AG08396 (cell line): ENCODE data around the gene EXD2.
A peak's percentile ranks its signal among the peaks of the same experiment; 100 is the strongest.
"Not testable (repeated sequence)": the region's sequence is repeated elsewhere in the genome, so short reads cannot be mapped to it uniquely, and the experiment has no call there.

Source experiments
- DNase-seq: peaks from one replicate; pipeline ENCODE4 v3.0.0; 2012; ENCODE audit warnings: low spot score, mixed read lengths

Gene EXD2

GRCh38 chr14:69199786-69200185 is 8.5 kb downstream of the EXD2 start:
- no peak for DNase-seq

- no peak for DNase-seq
Measured at GRCh38 chr14:69204753-69205152, 13.5 kb downstream of the EXD2 start.

- DNase-seq = no peak
Measured at GRCh38 chr14:69207435-69208041, 16.2 kb downstream of the EXD2 start.

- no peak for DNase-seq
Measured at GRCh38 chr14:69208666-69209065, 17.4 kb downstream of the EXD2 start.

- DNase-seq = no peak
Measured at GRCh38 chr14:69214393-69214792, 23.1 kb downstream of the EXD2 start.

- DNase-seq = not testable (repeated sequence)
Measured at GRCh38 chr14:69217663-69218062, 26.4 kb downstream of the EXD2 start.

DNA sequence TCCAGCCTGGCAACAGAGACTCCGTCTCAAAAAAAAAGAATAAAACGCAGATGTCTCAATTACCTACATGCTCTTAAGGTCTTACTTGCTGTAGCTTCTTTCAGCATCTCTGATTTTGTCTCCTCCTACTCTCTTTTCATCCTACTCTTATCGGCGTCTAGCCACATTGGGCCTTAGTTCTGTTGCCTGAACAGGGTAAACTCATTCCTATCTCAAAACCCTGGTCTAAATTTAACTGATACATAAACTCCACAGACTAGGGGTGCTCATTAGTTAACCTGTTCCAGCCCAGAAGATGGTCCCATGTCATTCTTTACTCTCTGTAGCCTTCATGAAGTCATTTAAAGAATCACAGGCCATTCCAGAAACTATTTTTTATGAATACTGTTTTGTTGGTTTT is 33.6 kb downstream of the EXD2 start:
- no peak for DNase-seq

DNA sequence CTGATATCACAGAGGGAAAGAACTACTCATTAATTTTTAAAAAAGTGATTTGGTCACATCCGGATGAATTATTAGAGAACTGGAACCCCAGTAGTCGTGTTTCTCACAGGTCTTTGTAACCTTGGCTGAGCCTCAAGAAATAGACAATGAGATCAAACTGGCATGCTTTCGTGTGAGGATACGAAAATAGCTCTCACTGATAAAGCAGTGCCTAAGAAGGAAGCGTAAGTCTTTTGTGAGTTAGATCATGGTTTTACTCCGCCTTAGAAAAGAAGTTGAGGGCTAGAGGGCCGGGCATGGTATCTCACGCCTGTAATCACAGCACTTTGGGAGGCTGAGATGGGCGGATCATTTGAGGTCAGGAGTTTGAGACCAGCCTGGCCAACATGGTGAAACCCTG is 34.9 kb downstream of the EXD2 start:
- no peak for DNase-seq

GRCh38 chr14:69226736-69227135 is 35.4 kb downstream of the EXD2 start:
- no peak for DNase-seq

DNA sequence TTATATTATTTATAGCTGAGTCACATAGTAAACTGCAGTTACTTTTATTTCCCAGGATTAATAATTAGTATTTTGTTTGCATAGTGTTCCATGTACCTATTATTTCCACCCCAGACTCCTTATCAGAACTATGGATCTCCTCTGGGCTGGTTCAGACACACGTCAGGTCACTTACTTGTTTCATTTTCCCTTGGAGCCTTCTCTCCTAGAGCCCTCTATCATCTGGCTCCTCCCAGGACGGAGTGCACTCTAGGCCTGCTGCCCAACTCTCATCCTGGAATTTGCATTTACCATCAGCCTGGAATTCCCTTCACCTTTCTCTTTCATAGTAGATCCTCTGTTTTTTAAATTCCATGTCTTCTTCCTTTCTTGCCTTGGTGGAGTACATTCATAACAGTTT is 40.2 kb downstream of the EXD2 start:
- DNase-seq = no peak

- DNase-seq = no peak
Measured at GRCh38 chr14:69232388-69232787, 41.1 kb downstream of the EXD2 start.

- DNase-seq = no peak
Measured at GRCh38 chr14:69234106-69234505, 42.8 kb downstream of the EXD2 start.

DNA sequence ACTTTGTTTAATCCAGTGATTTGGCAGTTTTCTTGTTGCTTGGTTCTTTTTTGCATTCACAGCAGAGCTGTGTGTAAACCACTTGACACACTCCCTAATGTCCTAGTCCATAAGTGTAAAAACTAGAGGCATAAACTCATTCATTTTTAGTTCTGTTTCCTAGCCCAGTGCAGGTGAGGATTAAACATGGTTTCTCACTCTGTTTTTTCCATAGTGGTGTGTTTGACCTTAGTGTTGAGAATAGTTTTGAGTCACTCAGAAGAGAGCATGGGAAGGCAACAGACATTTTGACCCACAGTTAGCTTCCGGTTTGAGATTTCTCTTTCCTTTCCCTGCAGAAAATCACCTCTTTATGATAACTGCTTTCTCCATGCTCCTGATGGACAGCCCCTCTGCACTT is 44.4 kb downstream of the EXD2 start:
- DNase-seq = no peak

- no peak for DNase-seq
Measured at GRCh38 chr14:69237142-69237541, 45.8 kb downstream of the EXD2 start.

DNA sequence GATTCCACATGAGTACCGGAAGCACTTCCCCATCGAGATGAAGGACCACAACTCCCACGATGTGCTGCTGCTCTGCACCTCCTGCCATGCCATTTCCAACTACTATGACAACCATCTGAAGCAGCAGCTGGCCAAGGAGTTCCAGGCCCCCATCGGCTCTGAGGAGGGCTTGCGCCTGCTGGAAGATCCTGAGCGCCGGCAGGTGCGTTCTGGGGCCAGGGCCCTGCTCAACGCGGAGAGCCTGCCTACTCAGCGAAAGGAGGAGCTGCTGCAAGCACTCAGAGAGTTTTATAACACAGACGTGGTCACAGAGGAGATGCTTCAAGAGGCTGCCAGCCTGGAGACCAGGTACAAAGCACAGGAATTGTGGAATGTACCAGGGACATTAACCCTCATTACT is 46.3 kb downstream of the EXD2 start:
- DNase-seq = no peak

DNA sequence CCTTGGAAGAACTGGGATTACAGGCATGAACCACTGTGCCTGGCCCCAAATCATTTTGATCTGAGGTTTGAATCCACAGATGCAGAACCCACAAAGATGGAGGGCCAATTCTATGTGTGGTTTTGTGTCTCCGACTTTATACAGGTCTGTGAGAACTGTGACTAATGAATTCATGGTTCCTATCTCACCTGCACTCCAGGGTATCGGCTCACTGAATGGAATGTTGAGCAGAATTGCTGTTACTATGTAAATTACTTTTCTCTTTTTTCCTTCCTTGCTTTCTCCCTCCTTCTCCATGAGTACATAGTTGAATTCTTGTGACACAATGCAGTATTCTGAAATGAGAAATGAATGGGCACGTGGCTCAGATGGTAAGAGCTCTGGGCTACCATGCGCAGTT is 47.6 kb downstream of the EXD2 start:
- DNase-seq = no peak

GRCh38 chr14:69240527-69241173 is 49.4 kb downstream of the EXD2 start:
- DNase-seq = no peak

DNA sequence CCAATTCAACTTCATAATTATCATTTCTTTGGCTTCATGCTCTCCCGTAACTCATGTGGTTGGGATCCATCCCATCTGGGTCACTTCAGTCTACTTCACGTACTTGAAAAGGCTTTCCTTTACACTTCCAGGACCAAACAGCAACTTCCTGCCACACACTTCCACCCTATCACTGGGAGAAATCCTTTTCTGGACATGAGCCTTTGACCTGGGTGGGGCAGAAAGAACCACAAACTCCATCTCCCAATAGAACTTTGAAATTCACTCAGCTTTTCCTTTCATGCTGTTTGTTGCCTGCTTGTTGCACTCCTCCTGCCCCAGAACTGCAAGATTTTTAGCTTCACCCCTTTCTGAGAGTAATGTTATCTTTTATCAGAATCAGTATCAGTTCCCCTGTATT is 50.3 kb downstream of the EXD2 start:
- DNase-seq = no peak

GRCh38 chr14:69242311-69243224 is 51.3 kb downstream of the EXD2 start:
- DNase-seq = peak; percentile 71

DNA sequence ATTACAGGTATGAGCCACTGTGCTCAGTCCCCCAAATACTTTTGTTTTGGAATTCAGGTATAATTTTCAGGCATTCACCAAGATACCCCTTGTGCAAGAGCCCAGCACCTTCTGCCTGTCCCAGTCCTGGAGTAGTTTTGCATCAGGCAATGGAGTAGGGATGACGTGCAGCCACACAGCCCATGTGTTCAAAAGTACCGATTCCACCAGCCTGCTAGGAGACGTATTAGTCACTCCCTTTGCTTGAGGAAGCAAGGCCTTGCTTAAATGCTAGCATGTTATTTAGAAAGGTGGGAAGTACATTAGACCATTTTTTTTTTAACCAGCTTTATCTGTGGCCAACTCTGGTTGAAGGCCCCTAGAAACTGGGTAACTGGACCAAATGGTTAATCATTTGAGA is 53.6 kb downstream of the EXD2 start:
- DNase-seq = no peak

- DNase-seq = no peak
Measured at GRCh38 chr14:69246331-69246730, 55.0 kb downstream of the EXD2 start.

DNA sequence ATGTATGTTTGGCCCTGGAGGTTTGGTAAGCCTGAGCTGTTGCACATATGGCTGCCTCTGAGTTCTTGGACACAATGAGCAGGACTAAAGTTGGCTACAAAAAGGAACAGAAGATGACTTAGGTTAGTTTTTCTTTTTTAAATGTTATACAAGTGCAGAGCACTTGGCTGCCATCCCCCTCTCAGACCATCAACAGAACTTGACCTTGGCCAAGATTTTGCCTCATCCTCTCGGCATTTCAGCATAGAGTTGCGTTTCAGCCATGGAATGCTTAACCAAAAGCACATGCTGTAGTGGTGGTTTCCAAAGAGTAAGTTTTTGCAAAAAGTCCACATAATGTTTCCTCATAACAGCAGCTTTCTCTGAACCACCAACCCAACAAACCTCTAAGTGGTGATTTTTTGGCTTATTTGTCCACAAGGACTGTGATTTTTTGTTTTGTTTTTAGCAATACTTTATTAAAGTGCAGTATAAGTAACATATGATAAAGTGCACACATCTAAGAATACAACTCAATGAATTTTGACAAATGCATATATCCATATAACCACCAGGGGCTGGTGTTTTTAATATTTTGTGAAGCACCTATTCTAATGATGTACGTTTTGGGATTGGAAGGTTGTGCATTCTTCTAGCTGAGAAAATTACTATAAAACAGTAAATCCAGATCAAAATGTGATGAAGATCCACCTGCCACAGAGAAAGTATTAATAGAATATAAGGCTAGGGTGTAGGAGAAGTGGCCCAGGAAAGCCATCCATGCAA is 56.6 kb downstream of the EXD2 start:
- DNase-seq = peak; percentile 83
